Vagina (tissue), 2 donors: ENCODE measurements around the gene CREB3L2.

Experiments used
- POLR2A ChIP-seq, 2 donors: fragments of 450-650 bp; IDR thresholded peaks; one replicate each; pipeline ENCODE4 v1.6.1; 2017; ENCODE audit warnings: antibody characterized with exemption in 2 of 2, mild to moderate bottlenecking in 2 of 2, moderate library complexity in 2 of 2
- POLR2AphosphoS5 ChIP-seq, 2 donors: sonication (generic); formaldehyde crosslinking; IDR thresholded peaks; one replicate each; pipeline ENCODE4 v1.9.0; 2017; ENCODE audit warnings: antibody characterized with exemption in 2 of 2, mild to moderate bottlenecking in 2 of 2, low read depth in 1 of 2; ENCODE audit not compliant: insufficient read depth in 1 of 2
- TF ChIP-seq, protein P1 (sequence below), 3 experiments: fragments of 450-650 bp in 2 of 3; fragments of 200-600 bp in 1 of 3; sonication (generic) in 1 of 3; IDR thresholded peaks; one replicate each; pipeline ENCODE4 v1.5.1; 2017 to 2019; ENCODE audit warnings: antibody characterized with exemption in 3 of 3, mild to moderate bottlenecking in 2 of 3, moderate library complexity in 2 of 3

DNA sequence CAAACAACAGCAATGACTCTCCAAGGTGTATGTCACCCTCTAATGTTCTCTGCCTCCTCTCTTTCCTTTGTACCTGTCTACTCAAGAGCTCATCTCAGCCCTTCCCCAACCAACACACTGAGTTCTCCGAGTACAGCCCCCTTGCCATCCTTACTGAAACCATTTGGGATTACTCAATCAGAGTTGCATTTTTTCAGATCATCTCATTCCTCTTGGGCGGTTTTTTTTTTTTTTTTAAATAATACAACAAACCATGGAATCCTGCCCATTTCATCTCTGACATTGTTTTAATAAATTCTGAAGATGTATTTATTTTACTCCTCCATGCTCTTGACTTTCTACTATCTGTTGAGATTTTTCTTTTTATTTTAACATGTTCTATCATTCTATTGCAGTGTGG lies 4.2 kb upstream of the CREB3L2 start:
- TF ChIP-seq, protein P1, sequence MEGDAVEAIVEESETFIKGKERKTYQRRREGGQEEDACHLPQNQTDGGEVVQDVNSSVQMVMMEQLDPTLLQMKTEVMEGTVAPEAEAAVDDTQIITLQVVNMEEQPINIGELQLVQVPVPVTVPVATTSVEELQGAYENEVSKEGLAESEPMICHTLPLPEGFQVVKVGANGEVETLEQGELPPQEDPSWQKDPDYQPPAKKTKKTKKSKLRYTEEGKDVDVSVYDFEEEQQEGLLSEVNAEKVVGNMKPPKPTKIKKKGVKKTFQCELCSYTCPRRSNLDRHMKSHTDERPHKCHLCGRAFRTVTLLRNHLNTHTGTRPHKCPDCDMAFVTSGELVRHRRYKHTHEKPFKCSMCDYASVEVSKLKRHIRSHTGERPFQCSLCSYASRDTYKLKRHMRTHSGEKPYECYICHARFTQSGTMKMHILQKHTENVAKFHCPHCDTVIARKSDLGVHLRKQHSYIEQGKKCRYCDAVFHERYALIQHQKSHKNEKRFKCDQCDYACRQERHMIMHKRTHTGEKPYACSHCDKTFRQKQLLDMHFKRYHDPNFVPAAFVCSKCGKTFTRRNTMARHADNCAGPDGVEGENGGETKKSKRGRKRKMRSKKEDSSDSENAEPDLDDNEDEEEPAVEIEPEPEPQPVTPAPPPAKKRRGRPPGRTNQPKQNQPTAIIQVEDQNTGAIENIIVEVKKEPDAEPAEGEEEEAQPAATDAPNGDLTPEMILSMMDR (IDR thresholded peaks at IDR 0.05): no peak
- TF ChIP-seq POLR2A (IDR thresholded peaks at IDR 0.05): no peak
- TF ChIP-seq POLR2AphosphoS5 (IDR thresholded peaks at IDR 0.05; ENCODE audit: insufficient read depth in 1 of 2, low read depth in 1 of 2): no peak
